H1 (cell line): ENCODE results near the gene DBET. TPM values are rescaled to one million over a fixed set of nuclear protein-coding genes. Genes with fewer than 3 reads are reported as not detected.

Experiments used
- CTCF ChIA-PET: fragments of 300-600 bp; sonication (Branson Sonifier 250); formaldehyde crosslinking; loops from one replicate; lab custom pipeline; 2021; ENCODE audit not compliant: partially characterized antibody; lab: Charles Lee
- POLR2A ChIA-PET: fragments of 300-600 bp; sonication (Branson Sonifier 250); formaldehyde crosslinking; loops from one replicate; lab custom pipeline; 2021; ENCODE audit warnings: inconsistent platforms; ENCODE audit not compliant: partially characterized antibody; lab: Charles Lee
- DNase-seq, 2 experiments: peaks; one replicate each; pipeline versions ENCODE4 v3.0.0 to v3.0.0-alpha.2; 2010 to 2022; ENCODE audit warnings: low spot score in 2 of 2, low read depth in 1 of 2, mixed read lengths in 1 of 2
- FAIRE-seq: peaks from 2 replicates; lab custom pipeline; 2011; peaks lifted over from hg19 to GRCh38; lab: Jason Lieb, UNC
- H2AFZ ChIP-seq: 2 replicates; pipeline ENCODE4 v1.8.1; 2012; ENCODE audit warnings: low read length, inconsistent platforms
- H2AK5ac ChIP-seq: 2 replicates; pipeline ENCODE4 v1.6.1; 2013; ENCODE audit warnings: low read depth, low read length
- H2BK120ac ChIP-seq: replicated peaks from 2 replicates; pipeline ENCODE3; 2013; ENCODE audit warnings: low read depth, low read length, inconsistent platforms
- H2BK12ac ChIP-seq: 2 replicates; pipeline ENCODE4 v1.6.1; 2013; ENCODE audit warnings: low read depth, low read length
- H2BK15ac ChIP-seq: 2 replicates; pipeline ENCODE4 v1.6.1; 2013; ENCODE audit warnings: low read length
- H2BK20ac ChIP-seq: 2 replicates; pipeline ENCODE4 v1.6.1; 2013; ENCODE audit warnings: low read length
- H2BK5ac ChIP-seq: 2 replicates; pipeline ENCODE4 v1.6.1; 2013; ENCODE audit warnings: low read depth, low read length
- H3K14ac ChIP-seq: 2 replicates; pipeline ENCODE4 v1.6.1; 2013; ENCODE audit warnings: inconsistent platforms; ENCODE audit not compliant: insufficient read length
- H3K18ac ChIP-seq: 2 replicates; pipeline ENCODE4 v1.6.1; 2013; ENCODE audit warnings: low read length; ENCODE audit errors: extremely low read depth
- H3K23ac ChIP-seq: 2 replicates; pipeline ENCODE4 v1.6.1; 2013; ENCODE audit warnings: inconsistent platforms; ENCODE audit not compliant: insufficient read length
- H3K23me2 ChIP-seq: 2 replicates; pipeline ENCODE4 v1.6.1; 2013; ENCODE audit warnings: low read depth, low read length
- H3K27ac ChIP-seq: 2 replicates; pipeline ENCODE4 v1.6.1; 2011; ENCODE audit warnings: low read depth, low read length, inconsistent platforms
- H3K27me3 ChIP-seq, 4 experiments: replicated peaks in 1 of 4; 1 replicate in 1 of 4; 2 replicates in 3 of 4; pipeline versions ENCODE4 v1.6.1 to v1.8.1; 2011 to 2013; ENCODE audit warnings: low read length in 3 of 4, mild to moderate bottlenecking in 3 of 4, inconsistent platforms in 2 of 4, mixed read lengths in 2 of 4, moderate library complexity in 1 of 4; ENCODE audit not compliant: control insufficient read depth in 3 of 4, insufficient read depth in 3 of 4; ENCODE audit errors: extremely low read depth in 1 of 4
- H3K36me3 ChIP-seq, 4 experiments: 2 replicates each; pipeline versions ENCODE4 v1.6.1 to v1.8.1; 2011 to 2013; ENCODE audit warnings: mild to moderate bottlenecking in 4 of 4, low read length in 3 of 4, moderate library complexity in 2 of 4, control low read depth in 1 of 4, inconsistent platforms in 1 of 4; ENCODE audit not compliant: insufficient read depth in 4 of 4, control insufficient read depth in 2 of 4
- H3K4ac ChIP-seq: replicated peaks from 2 replicates; pipeline ENCODE3; 2013; ENCODE audit warnings: low read length, low read depth, mixed read lengths, inconsistent platforms; ENCODE audit not compliant: insufficient read length
- H3K4me1 ChIP-seq, 4 experiments: replicated peaks in 1 of 4; 1 replicate in 1 of 4; 2 replicates in 3 of 4; pipeline versions ENCODE4 v1.6.1 to v1.8.1; 2011 to 2013; ENCODE audit warnings: low read length in 3 of 4, inconsistent platforms in 2 of 4, mixed read lengths in 1 of 4; ENCODE audit not compliant: insufficient read depth in 4 of 4, control insufficient read depth in 3 of 4
- H3K4me2 ChIP-seq, 2 experiments: 2 replicates each; pipeline versions ENCODE4 v1.6.1 to v1.8.1; 2011 to 2013; ENCODE audit warnings: low read depth in 2 of 2, low read length in 2 of 2, control low read depth in 1 of 2, inconsistent platforms in 1 of 2, mild to moderate bottlenecking in 1 of 2; ENCODE audit not compliant: insufficient read depth in 1 of 2
- H3K4me3 ChIP-seq, 4 experiments: fragments of 200-600, 300-600 bp in 1 of 4; sonication (generic), shearing (Covaris generic), sonication (Bioruptor Twin) in 1 of 4; 2 replicates each; pipeline versions ENCODE4 v1.5.1 to v1.8.1; 2011 to 2016; ENCODE audit warnings: low read length in 4 of 4, low read depth in 3 of 4, control low read depth in 2 of 4, inconsistent platforms in 2 of 4, mild to moderate bottlenecking in 2 of 4, mixed read lengths in 1 of 4, moderate library complexity in 1 of 4; ENCODE audit not compliant: insufficient read depth in 2 of 4; ENCODE audit errors: extremely low read depth in 1 of 4
- H3K56ac ChIP-seq: replicated peaks from 2 replicates; pipeline ENCODE3; 2013; ENCODE audit warnings: low read depth, mild to moderate bottlenecking, mixed read lengths, low read length, inconsistent platforms; ENCODE audit not compliant: insufficient read length
- H3K79me1 ChIP-seq: 2 replicates; pipeline ENCODE4 v1.6.1; 2013; ENCODE audit warnings: low read depth, low read length, control low read depth
- H3K79me2 ChIP-seq, 2 experiments: 2 replicates each; pipeline versions ENCODE4 v1.6.1 to v1.8.1; 2012 to 2013; ENCODE audit warnings: low read length in 2 of 2, mild to moderate bottlenecking in 2 of 2, inconsistent platforms in 1 of 2; ENCODE audit not compliant: insufficient read depth in 2 of 2, control insufficient read depth in 1 of 2
- H3K9ac ChIP-seq, 4 experiments: replicated peaks in 1 of 4; 1 replicate in 1 of 4; 2 replicates in 3 of 4; pipeline versions ENCODE4 v1.6.1 to v1.8.1; 2011 to 2013; ENCODE audit warnings: low read depth in 3 of 4, low read length in 3 of 4, control low read depth in 2 of 4, mild to moderate bottlenecking in 2 of 4, moderate library complexity in 2 of 4, inconsistent platforms in 1 of 4; ENCODE audit errors: extremely low read depth in 1 of 4
- H3K9me3 ChIP-seq, 2 experiments: 2 replicates each; pipeline versions ENCODE4 v1.6.1 to v1.8.1; 2012 to 2013; ENCODE audit warnings: mild to moderate bottlenecking in 2 of 2, moderate library complexity in 2 of 2, control low read depth in 1 of 2, inconsistent platforms in 1 of 2, low read depth in 1 of 2, low read length in 1 of 2, mixed read lengths in 1 of 2; ENCODE audit not compliant: insufficient read depth in 2 of 2
- H4K20me1 ChIP-seq, 2 experiments: replicated peaks in 1 of 2; 2 replicates each; pipeline versions ENCODE3 to v1.8.1; 2011 to 2013; ENCODE audit warnings: inconsistent platforms in 2 of 2, low read length in 2 of 2, mild to moderate bottlenecking in 1 of 2; ENCODE audit not compliant: insufficient read depth in 2 of 2, control insufficient read depth in 1 of 2
- H4K5ac ChIP-seq: 2 replicates; pipeline ENCODE4 v1.6.1; 2013; ENCODE audit warnings: low read length, low read depth, mixed read lengths, inconsistent platforms; ENCODE audit not compliant: insufficient read length
- H4K8ac ChIP-seq: 2 replicates; pipeline ENCODE4 v1.8.0; 2013; ENCODE audit warnings: mild to moderate bottlenecking, moderate library complexity, low read length, inconsistent platforms; ENCODE audit not compliant: insufficient read depth; ENCODE audit errors: extremely low read depth
- H4K91ac ChIP-seq: replicated peaks from 2 replicates; pipeline ENCODE3; 2013; ENCODE audit warnings: low read length, mixed read lengths, inconsistent platforms; ENCODE audit not compliant: insufficient read length
- ASH2L ChIP-seq: fragments of 200-600, 300-600 bp; sonication (generic); IDR thresholded peaks from one replicate; pipeline ENCODE4 v1.7.1; 2017; ENCODE audit warnings: low read length
- CHD1 ChIP-seq: IDR thresholded peaks from 2 replicates; pipeline ENCODE4 v1.6.1; 2012; ENCODE audit warnings: low read depth, low read length, improper control_type of control experiment
- CREB1 ChIP-seq: IDR thresholded peaks from 2 replicates; pipeline ENCODE4 v1.6.1; 2012; ENCODE audit warnings: inconsistent platforms
- CTBP2 ChIP-seq: IDR thresholded peaks from 2 replicates; pipeline ENCODE4 v1.7.0; 2011; ENCODE audit warnings: borderline replicate concordance, mild to moderate bottlenecking, moderate library complexity, mixed read lengths, low read length; ENCODE audit not compliant: insufficient read depth, insufficient read length
- EZH2 ChIP-seq: fragments of 200-600 bp; sonication (generic); IDR thresholded peaks from 2 replicates; pipeline ENCODE4 v1.7.1; 2012; ENCODE audit warnings: low read depth, mild to moderate bottlenecking, moderate library complexity, low read length, inconsistent platforms; ENCODE audit not compliant: severe bottlenecking
- GABPA ChIP-seq: IDR thresholded peaks from 2 replicates; pipeline ENCODE4 v1.6.1; 2011; ENCODE audit warnings: mild to moderate bottlenecking, low read length, moderate library complexity, borderline replicate concordance; ENCODE audit not compliant: insufficient read depth
- RNF2 ChIP-seq: fragments of 200-900, 300-1000 bp; sonication (generic); IDR thresholded peaks from 2 replicates; pipeline ENCODE4 v1.7.1; 2016; ENCODE audit warnings: borderline replicate concordance, low read depth, mild to moderate bottlenecking, antibody characterized with exemption, low read length; ENCODE audit not compliant: poor library complexity, severe bottlenecking; ENCODE audit errors: missing control alignments
- SUZ12 ChIP-seq: fragments of 200-600 bp; sonication (generic); IDR thresholded peaks from 2 replicates; pipeline ENCODE4 v1.6.1; 2012; ENCODE audit warnings: mild to moderate bottlenecking, inconsistent platforms, low read length, moderate library complexity, mixed read lengths
- TBP ChIP-seq: IDR thresholded peaks from 2 replicates; pipeline ENCODE4 v1.6.1; 2011; ENCODE audit warnings: low read depth, low read length, improper control_type of control experiment
- WGBS, 2 experiments: shearing (Covaris generic) in 1 of 2; methylation state at CpG; one replicate each; pipeline versions ENCODE4 v1.1.6 to v1.1.7; 2013 to 2015; ENCODE audit warnings: low lambda C conversion rate in 2 of 2, mixed read lengths in 2 of 2, inconsistent platforms in 1 of 2, low coverage in 1 of 2, missing lambda C conversion rate in 1 of 2; ENCODE audit not compliant: insufficient replicate concordance in 2 of 2, insufficient coverage in 1 of 2, insufficient read length in 1 of 2; ENCODE audit errors: extremely low coverage in 1 of 2, missing lambda C conversion rate in 1 of 2; 5-methylcytosine and 5-hydroxymethylcytosine counted together
- polyA plus RNA-seq, 7 experiments: library from polyadenylated mRNA; depleted of rRNA in 3 of 7; stranded (reverse) in 5 of 7; unstranded in 2 of 7; fragments of >200 nt in 5 of 7; fragments of 200-250 nt in 2 of 7; gene quantifications; 1 replicate in 5 of 7; 2 replicates in 1 of 7; 4 replicates in 1 of 7; pipeline versions ENCODE4 v1.2.1 to v1.2.3, GENCODE V29; 2011 to 2013; ENCODE audit warnings: missing spikeins in 2 of 7, mixed read lengths in 2 of 7
- total RNA-seq: library from RNA; stranded (reverse); fragmentation: NEBNext Ultra II Directional; extraction: Animal tissue kit (Norgen Biotek cat#: 25700); gene quantifications from 2 replicates; pipeline ENCODE4 v1.2.1, GENCODE V29; 2021
- TF ChIP-seq, protein P1 (sequence below): IDR thresholded peaks from 2 replicates; pipeline ENCODE4 v1.6.1; 2012; ENCODE audit warnings: inconsistent platforms

DBET gene
- total and polyA plus RNA-seq, 2 of the 8 experiments (the other 6 are each of a cell fraction or from before 2014, with no cell fraction given) = not detected

DNA sequence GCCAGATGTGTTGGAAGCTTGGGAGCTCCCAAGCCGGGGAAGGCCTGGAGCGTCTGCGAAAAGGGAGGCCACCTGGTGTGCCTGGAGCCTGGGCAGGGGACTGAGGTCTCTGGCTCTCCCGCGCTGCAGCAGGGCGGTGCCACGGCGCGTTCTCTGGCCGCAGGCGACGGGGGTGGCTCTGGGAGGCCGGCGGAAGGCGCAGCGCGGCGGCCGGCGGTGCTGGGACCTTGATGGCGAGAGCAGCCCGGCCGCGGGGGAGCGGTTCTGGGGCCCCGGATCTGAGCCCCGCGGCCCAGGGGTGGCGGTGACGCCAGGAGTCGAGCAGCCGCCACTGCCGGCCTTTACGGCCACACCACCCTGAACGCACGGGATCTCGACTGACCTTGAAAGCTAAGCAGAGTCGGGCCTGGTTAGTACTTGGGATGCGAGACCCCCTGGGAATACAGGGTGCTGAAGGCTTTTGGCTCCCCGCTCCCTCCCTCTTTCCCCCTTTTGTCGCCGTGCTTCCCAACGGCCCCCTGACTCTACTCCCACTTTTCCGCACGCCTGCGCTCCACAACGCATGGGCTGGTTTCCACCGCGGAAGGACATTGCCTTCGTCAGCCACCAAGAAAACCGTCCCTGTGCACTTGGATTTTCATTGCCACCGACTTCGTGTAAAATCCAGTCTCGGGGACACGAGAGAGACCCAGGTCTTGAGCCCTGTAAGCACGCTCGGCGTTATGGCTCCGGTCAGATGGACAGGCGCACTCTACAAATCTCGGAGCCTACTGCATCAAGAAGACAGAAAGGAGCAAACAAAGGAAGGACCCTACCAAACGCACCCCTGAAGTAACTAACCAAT lies 46.7 kb upstream of the DBET start:
- Histone ChIP-seq H2AK5ac (no peak overlapping the region), H3K79me2 (no peaks in the 10 kb centered on the region), H2BK12ac (0 out of 2 replicates have a peak overlapping the region, but pooled peaks have one; percentile 27), H3K36me3 (peaks cover 0 to 4% (median 0%) of the 10 kb centered on the region in 4 experiments; a peak in 1 of 8 replicates), H3K14ac (no peak overlapping the region), H3K27me3 (peaks cover 65 to 90% (median 76%) of the 10 kb centered on the region in 4 experiments; a peak in 6 of 7 replicates), H3K4me3 (peak overlapping the region; percentile 21 to 55 (median 36)), H2AFZ (no peak overlapping the region), H2BK5ac (no peak overlapping the region), H3K9me3 (peaks cover 0 to 2% of the 10 kb centered on the region in 2 experiments; a peak in 1 of 4 replicates), H2BK120ac (no peak overlapping the region), H3K4me1 (peaks cover 5 to 31% (median 16%) of the 10 kb centered on the region in 4 experiments), H3K4ac (no peak overlapping the region), H3K23ac (no peak overlapping the region), H4K20me1 (peaks cover 3 to 5% of the 10 kb centered on the region in 2 experiments), H3K27ac (no peak overlapping the region), H4K91ac (no peak overlapping the region), H3K56ac (no peak overlapping the region), H4K5ac (no peak overlapping the region), H2BK15ac (no peak overlapping the region), H3K23me2 (peaks cover 3% of the 10 kb centered on the region; the same call in 1 of the 2 replicates), H2BK20ac (no peak overlapping the region), H3K18ac (no peak overlapping the region; the same call in 1 of the 2 replicates), H4K8ac (peak overlapping the region; percentile 57; the same call in 1 of the 2 replicates), H3K79me1 (no peaks in the 10 kb centered on the region), H3K4me2 (peak overlapping the region; percentile 70 to 91), H3K9ac (peak overlapping the region in 1 of 4 experiments; percentile 10; a peak in 1 of 7 replicates)
- FAIRE-seq = no peak
- CTCF ChIA-PET = no interaction called here
- POLR2A ChIA-PET = no interaction called here
- whole genome bisulfite sequencing, 2 experiments = 2% methylated on average over 42 of the region's 62 CpGs; no CpG with 5 or more reads in 1 of the 2 experiments
- peak in 1 of 2 experiments; percentile 61 for DNase-seq
- 0 out of 2 replicates have a peak, but pooled peaks have one; percentile 53 for TF ChIP-seq GABPA
- TF ChIP-seq EZH2 = peak; percentile 89
- peak; percentile 89 for TF ChIP-seq RNF2
- TF ChIP-seq, protein P1, sequence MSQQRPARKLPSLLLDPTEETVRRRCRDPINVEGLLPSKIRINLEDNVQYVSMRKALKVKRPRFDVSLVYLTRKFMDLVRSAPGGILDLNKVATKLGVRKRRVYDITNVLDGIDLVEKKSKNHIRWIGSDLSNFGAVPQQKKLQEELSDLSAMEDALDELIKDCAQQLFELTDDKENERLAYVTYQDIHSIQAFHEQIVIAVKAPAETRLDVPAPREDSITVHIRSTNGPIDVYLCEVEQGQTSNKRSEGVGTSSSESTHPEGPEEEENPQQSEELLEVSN = no peak
- no peak for TF ChIP-seq TBP
- peak; percentile 95 for TF ChIP-seq SUZ12
- peak; percentile 21 for TF ChIP-seq ASH2L
- TF ChIP-seq CREB1 = no peak
- TF ChIP-seq CTBP2 = peak; percentile 42
- TF ChIP-seq CHD1 = no peak
